ENCODE data around the gene UGCG.
"Not testable (repeated sequence)": the region's sequence is repeated elsewhere in the genome, so short reads cannot be mapped to it uniquely, and the experiment has no call there.

Gene UGCG

DNA sequence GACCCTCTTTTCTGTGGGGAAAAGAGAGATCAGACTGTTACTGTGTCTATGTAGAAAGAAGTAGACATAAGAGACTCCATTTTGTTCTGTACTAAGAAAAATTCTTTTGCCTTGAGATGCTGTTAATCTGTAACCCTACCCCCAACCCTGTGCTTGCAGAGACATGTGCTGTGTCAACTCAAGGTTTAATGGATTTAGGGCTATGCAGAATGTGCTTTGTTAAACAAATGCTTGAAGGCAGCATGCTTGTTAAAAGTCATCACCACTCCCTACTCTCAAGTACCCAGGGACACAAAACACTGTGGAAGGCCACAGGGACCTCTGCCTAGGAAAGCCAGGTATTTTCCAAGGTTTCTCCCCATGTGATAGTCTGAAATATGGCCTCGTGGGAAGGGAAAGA lies 21.3 kb upstream of the UGCG start:
- H3K27me3 Mint-ChIP-seq (ENCODE audit: low read depth): peaks cover 45% of the 10 kb centered on the region
- H3K27ac Mint-ChIP-seq; H3K4me1 Mint-ChIP-seq (ENCODE audit: low read depth); H3K36me3 Mint-ChIP-seq (ENCODE audit: low read depth); H3K9me3 Mint-ChIP-seq; H3K4me3 Mint-ChIP-seq: not testable (repeated sequence)

- not testable (repeated sequence) for H3K4me3 Mint-ChIP-seq; H3K27ac Mint-ChIP-seq; H3K4me1 Mint-ChIP-seq (ENCODE audit: low read depth); H3K9me3 Mint-ChIP-seq; H3K36me3 Mint-ChIP-seq (ENCODE audit: low read depth)
- H3K27me3 Mint-ChIP-seq (ENCODE audit: low read depth): peaks cover 44% of the 10 kb centered on the region
Observed at GRCh38 chr9:111875691-111876090, 20.9 kb upstream of the UGCG start.

DNA sequence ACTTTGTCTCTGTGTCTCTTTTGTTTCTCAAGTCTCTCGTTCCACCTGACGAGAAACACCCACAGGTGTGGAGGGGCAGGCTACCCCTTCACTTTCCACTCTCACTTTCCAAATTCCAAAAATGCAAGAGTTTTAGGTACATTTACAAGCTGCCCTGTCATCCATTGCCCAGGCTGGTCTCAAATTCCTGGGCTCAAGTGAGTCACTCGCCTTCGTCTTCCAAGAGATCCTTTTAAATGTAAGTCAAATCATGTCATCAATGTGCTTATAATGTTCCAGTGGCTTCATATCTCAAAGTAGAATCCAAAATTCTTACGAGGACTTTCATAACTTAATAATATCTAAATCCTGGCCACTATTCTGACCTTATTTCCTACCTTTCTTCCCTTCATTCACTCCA lies 20.4 kb upstream of the UGCG start:
- peaks cover under 1% of the 10 kb centered on the region for H3K4me1 Mint-ChIP-seq (ENCODE audit: low read depth)
- no peak overlapping the region for H3K27ac Mint-ChIP-seq
- H3K27me3 Mint-ChIP-seq (ENCODE audit: low read depth): peaks cover 39% of the 10 kb centered on the region
- H3K36me3 Mint-ChIP-seq (ENCODE audit: low read depth): no peaks in the 10 kb centered on the region
- H3K4me3 Mint-ChIP-seq: no peak overlapping the region
- H3K9me3 Mint-ChIP-seq: peaks cover 7% of the 10 kb centered on the region

DNA sequence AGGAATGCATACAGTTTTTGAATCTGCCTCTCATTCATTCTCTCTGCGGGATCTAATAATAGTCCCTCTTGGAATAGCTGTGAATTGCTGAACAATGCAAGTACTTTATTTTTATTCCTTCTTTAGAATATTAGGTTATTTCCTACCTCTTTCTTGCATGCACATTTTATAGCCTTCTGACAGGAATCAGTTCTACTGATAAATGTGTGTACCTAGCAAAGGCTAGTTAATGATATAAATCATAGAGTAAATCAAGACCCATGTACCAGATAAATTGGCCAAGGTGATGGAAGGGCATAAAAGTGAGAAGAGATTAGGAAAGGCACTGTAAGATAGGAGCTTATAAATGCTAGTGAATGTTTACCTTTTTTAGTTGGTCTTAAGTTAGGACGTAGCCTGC lies 19.2 kb upstream of the UGCG start:
- Mint-ChIP-seq H3K4me3 (no peak overlapping the region), H3K4me1 (ENCODE audit: low read depth) (no peaks in the 10 kb centered on the region), H3K36me3 (ENCODE audit: low read depth) (no peaks in the 10 kb centered on the region), H3K27me3 (ENCODE audit: low read depth) (peaks cover 38% of the 10 kb centered on the region), H3K9me3 (peaks cover 7% of the 10 kb centered on the region), H3K27ac (no peak overlapping the region)

DNA sequence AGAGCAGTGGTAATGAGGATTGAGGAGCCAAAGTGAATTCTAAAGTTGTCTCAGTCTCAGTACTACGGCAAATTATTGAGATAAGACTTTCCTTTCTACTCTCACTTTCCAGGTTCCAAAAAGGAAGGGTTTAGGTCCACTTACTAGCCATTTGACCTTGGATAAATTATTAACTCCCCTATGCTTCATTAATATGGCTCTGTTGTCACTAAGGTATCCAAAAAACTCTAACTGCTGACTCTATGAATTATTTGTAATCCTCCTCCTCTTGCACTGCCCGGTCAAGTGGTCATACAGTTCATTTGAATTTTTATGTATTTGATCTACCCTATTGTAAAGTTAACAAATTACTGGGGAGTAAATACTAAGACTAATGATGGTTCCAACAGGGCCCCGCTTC lies 17.7 kb upstream of the UGCG start:
- H3K36me3 Mint-ChIP-seq (ENCODE audit: low read depth): no peaks in the 10 kb centered on the region
- H3K9me3 Mint-ChIP-seq: peaks cover 7% of the 10 kb centered on the region
- H3K27me3 Mint-ChIP-seq (ENCODE audit: low read depth): peaks cover 28% of the 10 kb centered on the region
- H3K4me3 Mint-ChIP-seq: no peak overlapping the region
- no peak overlapping the region for H3K27ac Mint-ChIP-seq
- H3K4me1 Mint-ChIP-seq (ENCODE audit: low read depth): no peaks in the 10 kb centered on the region

GRCh38 chr9:111886983-111887718 lies 9.5 kb upstream of the UGCG start:
- Mint-ChIP-seq H3K9me3 (no peaks in the 10 kb centered on the region), H3K36me3 (ENCODE audit: low read depth) (no peaks in the 10 kb centered on the region), H3K4me1 (ENCODE audit: low read depth) (peaks cover 1% of the 10 kb centered on the region)

DNA sequence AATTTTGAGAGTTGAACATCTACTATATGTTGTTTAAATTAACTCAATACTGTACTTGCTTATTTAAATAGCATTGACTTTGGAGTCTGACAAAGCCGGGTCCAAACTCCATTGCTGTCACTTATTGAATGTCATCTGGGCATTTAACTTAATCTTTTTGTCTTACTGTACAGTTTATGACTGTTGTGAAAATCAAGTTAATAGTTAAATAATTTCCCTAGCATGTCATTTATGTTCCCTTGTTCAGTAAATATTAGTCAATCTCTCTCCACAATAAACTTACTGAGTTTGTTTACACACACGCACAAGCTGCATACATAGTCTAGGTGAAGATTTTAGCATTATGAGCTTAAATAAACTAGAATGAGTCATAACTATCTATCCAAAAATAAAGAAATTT lies 6.3 kb upstream of the UGCG start:
- Mint-ChIP-seq H3K4me3 (no peak overlapping the region), H3K9me3 (no peaks in the 10 kb centered on the region), H3K4me1 (ENCODE audit: low read depth) (peaks cover 8% of the 10 kb centered on the region), H3K27ac (no peak overlapping the region), H3K27me3 (ENCODE audit: low read depth) (peaks cover 8% of the 10 kb centered on the region), H3K36me3 (ENCODE audit: low read depth) (no peaks in the 10 kb centered on the region)

More at GRCh38 chr9:111886983-111887718, 9.5 kb upstream of the UGCG start:
- Mint-ChIP-seq H3K27ac (no peak overlapping the region), H3K4me3 (no peak overlapping the region), H3K27me3 (ENCODE audit: low read depth) (peaks cover 8% of the 10 kb centered on the region)

GRCh38 chr9:111890867-111891266 lies 5.7 kb upstream of the UGCG start:
- not testable (repeated sequence) for H3K27me3 Mint-ChIP-seq (ENCODE audit: low read depth); H3K27ac Mint-ChIP-seq; H3K36me3 Mint-ChIP-seq (ENCODE audit: low read depth); H3K4me3 Mint-ChIP-seq; H3K4me1 Mint-ChIP-seq (ENCODE audit: low read depth); H3K9me3 Mint-ChIP-seq

DNA sequence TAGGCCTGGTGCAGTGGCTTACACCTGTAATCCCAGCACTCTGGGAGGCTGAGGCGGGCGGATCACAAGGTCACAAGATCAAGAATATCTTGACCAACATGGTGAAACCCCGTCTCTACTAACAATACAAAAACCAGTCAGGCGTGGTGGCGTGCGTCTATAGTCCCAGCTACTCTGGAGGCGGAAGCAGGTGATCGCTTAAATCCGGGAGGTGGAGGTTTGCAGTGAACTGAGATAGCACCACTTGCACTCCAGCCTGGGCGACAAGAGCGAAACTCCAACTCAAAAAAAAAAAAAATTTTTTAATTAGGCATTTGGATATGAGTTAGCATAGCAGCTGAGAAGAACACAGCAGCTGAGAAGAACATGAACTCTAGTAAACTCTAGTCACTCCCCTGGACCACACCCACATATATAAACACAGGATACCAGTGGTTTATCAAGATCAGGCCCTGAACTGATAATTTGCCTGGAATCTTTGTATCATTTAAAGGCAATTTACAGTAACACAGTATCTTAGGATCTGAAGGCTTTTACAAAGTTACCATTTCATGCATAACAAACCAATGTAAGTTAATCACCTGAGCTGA lies 4.6 kb upstream of the UGCG start:
- Mint-ChIP-seq H3K27ac (no peak overlapping the region), H3K4me1 (ENCODE audit: low read depth) (peaks cover 12% of the 10 kb centered on the region)

DNA sequence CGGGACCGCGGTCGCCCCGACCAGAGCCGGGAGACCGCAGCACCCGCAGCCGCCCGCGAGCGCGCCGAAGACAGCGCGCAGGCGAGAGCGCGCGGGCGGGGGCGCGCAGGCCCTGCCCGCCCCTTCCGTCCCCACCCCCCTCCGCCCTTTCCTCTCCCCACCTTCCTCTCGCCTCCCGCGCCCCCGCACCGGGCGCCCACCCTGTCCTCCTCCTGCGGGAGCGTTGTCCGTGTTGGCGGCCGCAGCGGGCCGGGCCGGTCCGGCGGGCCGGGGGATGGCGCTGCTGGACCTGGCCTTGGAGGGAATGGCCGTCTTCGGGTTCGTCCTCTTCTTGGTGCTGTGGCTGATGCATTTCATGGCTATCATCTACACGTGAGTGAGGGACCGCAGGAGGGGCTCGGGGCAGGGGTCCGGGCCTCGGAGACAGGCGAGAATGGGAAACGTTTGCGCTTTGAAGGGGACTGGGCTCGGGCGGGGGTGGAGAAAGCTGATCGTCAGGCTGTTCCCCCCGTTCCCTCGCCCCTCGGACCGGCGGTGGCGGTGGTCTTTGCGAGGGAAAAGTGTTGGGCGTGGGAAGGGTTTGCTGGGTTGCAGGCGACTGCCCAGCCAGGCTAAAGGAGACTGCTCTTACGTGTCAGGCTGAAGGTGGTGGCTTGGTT lies 457 bp downstream of the UGCG start:
- no peaks in the 10 kb centered on the region for H3K27me3 Mint-ChIP-seq (ENCODE audit: low read depth)
- no peaks in the 10 kb centered on the region for H3K36me3 Mint-ChIP-seq (ENCODE audit: low read depth)
- no peak overlapping the region for H3K4me3 Mint-ChIP-seq
- H3K27ac Mint-ChIP-seq: no peak overlapping the region
- H3K4me1 Mint-ChIP-seq (ENCODE audit: low read depth): peaks cover 15% of the 10 kb centered on the region
- no peaks in the 10 kb centered on the region for H3K9me3 Mint-ChIP-seq

More for the DNA sequence above, 4.6 kb upstream of the UGCG start:
- Mint-ChIP-seq H3K27me3 (ENCODE audit: low read depth) (no peaks in the 10 kb centered on the region), H3K9me3 (no peaks in the 10 kb centered on the region), H3K4me3 (no peak overlapping the region), H3K36me3 (ENCODE audit: low read depth) (no peaks in the 10 kb centered on the region)

DNA sequence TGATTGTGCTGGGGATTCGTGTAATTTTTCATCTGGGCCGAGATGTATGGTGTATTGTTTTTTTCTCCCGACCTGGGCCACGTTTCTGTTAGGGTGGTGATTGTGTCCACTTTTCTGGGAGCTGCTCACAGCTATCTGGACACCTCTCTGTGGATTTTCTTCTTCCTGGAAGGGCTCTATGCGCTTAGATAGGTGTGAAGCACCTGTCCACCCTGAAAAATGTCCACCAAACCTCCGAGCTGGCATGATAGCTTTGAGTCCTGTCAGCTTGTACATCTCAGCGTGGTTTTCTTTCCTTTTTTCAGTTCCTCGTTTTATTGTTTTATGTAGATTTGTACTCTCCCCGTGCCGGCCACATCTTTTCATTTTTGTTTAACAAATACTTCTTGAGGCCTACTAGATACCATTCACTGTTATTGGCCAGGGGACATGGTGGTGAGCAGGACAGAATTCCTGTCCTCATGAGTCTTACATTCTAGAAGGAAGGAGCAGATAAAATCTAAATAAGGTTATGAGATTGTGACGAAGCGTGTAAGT lies 1.1 kb downstream of the UGCG start:
- Mint-ChIP-seq H3K9me3 (no peaks in the 10 kb centered on the region), H3K4me1 (ENCODE audit: low read depth) (peaks cover 11% of the 10 kb centered on the region), H3K27ac (no peak overlapping the region), H3K27me3 (ENCODE audit: low read depth) (no peaks in the 10 kb centered on the region), H3K4me3 (no peak overlapping the region), H3K36me3 (ENCODE audit: low read depth) (no peaks in the 10 kb centered on the region)

GRCh38 chr9:111898331-111899096 lies 1.9 kb downstream of the UGCG start:
- Mint-ChIP-seq H3K4me1 (ENCODE audit: low read depth) (peaks cover 11% of the 10 kb centered on the region), H3K27me3 (ENCODE audit: low read depth) (no peaks in the 10 kb centered on the region), H3K9me3 (no peaks in the 10 kb centered on the region), H3K4me3 (no peak overlapping the region), H3K36me3 (ENCODE audit: low read depth) (no peaks in the 10 kb centered on the region), H3K27ac (no peak overlapping the region)

GRCh38 chr9:111900151-111900857 lies 3.7 kb downstream of the UGCG start:
- Mint-ChIP-seq H3K4me3 (no peak overlapping the region), H3K27me3 (ENCODE audit: low read depth) (no peaks in the 10 kb centered on the region), H3K27ac (no peak overlapping the region), H3K4me1 (ENCODE audit: low read depth) (peaks cover 16% of the 10 kb centered on the region), H3K36me3 (ENCODE audit: low read depth) (peaks cover 4% of the 10 kb centered on the region), H3K9me3 (no peaks in the 10 kb centered on the region)

Data from T-helper 1 cell treated with Interleukin-12 subunit alpha and Interleukin-12 subunit beta and Interleukin-4 antibody, amounts not matched to agents 30 μg/mL and 1 μg/mL, for 36 hours (primary cell).